Mucosa of descending colon (tissue), 3 donors: Measurements from ENCODE around the gene PDE1A. TPM values are rescaled to one million over a fixed set of nuclear protein-coding genes. Genes with fewer than 3 reads are reported as not detected.

Source experiments
- ATAC-seq: fragments of 200-7000 bp; cut with Tn5 transposase; one replicate; pipeline ENCODE4 v1.9.1; 2020; ENCODE audit warnings: mild to moderate bottlenecking, moderate library complexity
- DNase-seq, 3 donors: peaks; one replicate each; pipeline ENCODE4 v3.0.0-alpha.2; 2020
- H3K36me3 ChIP-seq: fragments of 200-600 bp; one replicate; pipeline ENCODE4 v1.8.0; 2021; ENCODE audit warnings: low read depth, mild to moderate bottlenecking
- H3K4me1 ChIP-seq: fragments of 200-600 bp; one replicate; pipeline ENCODE4 v1.8.0; 2021; ENCODE audit warnings: low read depth, mild to moderate bottlenecking
- H3K4me3 ChIP-seq: fragments of 200-600 bp; one replicate; pipeline ENCODE4 v1.8.0; 2021; ENCODE audit warnings: mild to moderate bottlenecking
- H3K9me3 ChIP-seq: fragments of 200-600 bp; one replicate; pipeline ENCODE4 v1.8.0; 2021; ENCODE audit warnings: mild to moderate bottlenecking
- CTCF ChIP-seq: fragments of 200-600 bp; IDR thresholded peaks from one replicate; pipeline ENCODE4 v1.8.0; 2022; ENCODE audit warnings: antibody characterized with exemption, mild to moderate bottlenecking
- intact Hi-C, 2 donors: fragments of 100-400 bp; cut with DNase I in 1 of 2; cut with micrococcal nuclease in 1 of 2; formaldehyde crosslinking; loops; one replicate each; pipeline versions ENCODE4 v1.11.0 to v1.11.1; 2022; cut with DNase I, micrococcal nuclease
- total RNA-seq, 3 donors: library from RNA; stranded (reverse); fragmentation: NEBNext Ultra II Directional in 2 of 3; extraction: Animal tissue kit (Norgen Biotek cat#: 25700) in 2 of 3; gene quantifications; one replicate each; pipeline versions ENCODE4 v1.2.1 to v1.2.4, GENCODE V29; 2021 to 2023
- donor health status: DM: no; HTN: no; CAD: no; lungs with moderate emphysema.
- donor health status: DM: no; HTN: no; CAD: no.
- donor health status: DM: no; HTN: yes; CAD: no.

PDE1A gene
- total RNA-seq, 3 donors from 2014 or later = 1.1 to 10.8 (median 3.9) TPM

DNA sequence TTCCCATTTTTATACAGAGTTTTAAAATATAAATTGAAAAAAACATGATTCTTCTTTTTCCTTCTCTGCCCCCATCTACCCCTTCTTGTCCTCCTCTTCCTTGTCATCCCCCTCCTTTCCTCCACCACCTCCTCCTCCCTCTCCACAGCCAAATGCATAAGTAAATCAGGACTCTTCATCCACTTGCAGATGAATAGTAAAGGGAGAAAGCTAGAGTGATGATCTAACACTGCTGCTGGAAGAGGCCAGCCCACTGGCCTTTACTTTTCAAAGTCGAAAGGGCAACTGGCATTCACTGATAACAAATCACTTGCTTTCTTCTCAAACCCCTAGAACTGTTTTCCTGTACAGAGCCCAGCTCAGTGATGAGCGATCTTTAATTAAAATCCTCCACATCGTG lies 205.8 kb downstream of the PDE1A start:
- TF ChIP-seq CTCF = no peak
- DNase-seq (no peak), ATAC-seq (no peak)
- intact Hi-C loops = no loop called here
- Histone ChIP-seq H3K36me3 (no peaks in the 10 kb centered on the region), H3K4me1 (no peaks in the 10 kb centered on the region), H3K9me3 (no peaks in the 10 kb centered on the region), H3K4me3 (no peak overlapping the region)

DNA sequence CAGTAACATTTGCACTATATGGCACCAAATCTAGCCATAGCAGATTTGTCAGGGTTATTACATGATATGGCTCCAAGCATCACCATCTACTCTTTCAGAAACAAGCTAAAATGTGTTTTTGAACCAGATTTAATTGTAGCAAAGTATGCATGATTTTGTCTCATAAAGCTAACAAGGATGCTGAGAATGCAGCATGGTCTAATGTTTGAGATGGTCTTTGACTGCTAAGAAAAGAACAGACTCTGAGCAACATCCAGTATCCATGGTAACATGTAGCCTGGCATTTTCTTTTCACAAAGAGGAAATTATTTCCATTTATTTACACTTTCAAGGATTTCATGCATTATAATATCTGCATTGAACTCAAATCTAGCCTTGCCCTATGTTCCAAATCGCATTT lies 206.5 kb downstream of the PDE1A start:
- Histone ChIP-seq H3K36me3 (no peaks in the 10 kb centered on the region), H3K4me3 (no peak overlapping the region), H3K9me3 (no peaks in the 10 kb centered on the region), H3K4me1 (no peaks in the 10 kb centered on the region)
- intact Hi-C loops = no loop called here
- TF ChIP-seq CTCF = no peak
- DNase-seq (no peak), ATAC-seq (no peak)

- intact Hi-C loops = no loop called here
- no peak for TF ChIP-seq CTCF
Measured at GRCh38 chr2:182210669-182211068, 216.2 kb downstream of the PDE1A start.

DNA sequence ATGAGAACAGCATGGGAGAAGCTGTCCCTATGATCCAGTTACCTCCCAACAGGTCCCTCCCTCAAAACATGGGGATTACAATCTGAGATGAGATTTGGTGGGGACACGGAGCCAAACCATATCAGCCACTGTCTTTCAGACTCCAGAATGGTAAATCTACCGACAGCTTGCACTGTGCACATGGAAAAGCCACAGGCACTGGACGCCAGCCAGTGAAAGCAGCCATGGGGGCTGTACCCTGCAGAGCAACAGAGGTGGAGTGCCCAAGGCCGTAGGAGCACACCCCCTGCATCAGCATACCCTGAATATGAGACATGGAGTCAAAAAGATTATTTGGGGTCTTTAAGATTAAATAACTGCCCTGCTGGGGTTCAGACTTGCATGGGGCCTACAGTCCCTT lies 218.4 kb downstream of the PDE1A start:
- ATAC-seq (no peak), DNase-seq (no peak)
- Histone ChIP-seq H3K9me3 (no peaks in the 10 kb centered on the region), H3K36me3 (no peaks in the 10 kb centered on the region), H3K4me1 (no peaks in the 10 kb centered on the region), H3K4me3 (no peak overlapping the region)
- intact Hi-C loops = no loop called here
- no peak for TF ChIP-seq CTCF

More at GRCh38 chr2:182210669-182211068, 216.2 kb downstream of the PDE1A start:
- Histone ChIP-seq H3K9me3 (no peaks in the 10 kb centered on the region), H3K4me3 (no peak overlapping the region), H3K4me1 (no peaks in the 10 kb centered on the region), H3K36me3 (no peaks in the 10 kb centered on the region)
- no peak for DNase-seq
- ATAC-seq = no peak

DNA sequence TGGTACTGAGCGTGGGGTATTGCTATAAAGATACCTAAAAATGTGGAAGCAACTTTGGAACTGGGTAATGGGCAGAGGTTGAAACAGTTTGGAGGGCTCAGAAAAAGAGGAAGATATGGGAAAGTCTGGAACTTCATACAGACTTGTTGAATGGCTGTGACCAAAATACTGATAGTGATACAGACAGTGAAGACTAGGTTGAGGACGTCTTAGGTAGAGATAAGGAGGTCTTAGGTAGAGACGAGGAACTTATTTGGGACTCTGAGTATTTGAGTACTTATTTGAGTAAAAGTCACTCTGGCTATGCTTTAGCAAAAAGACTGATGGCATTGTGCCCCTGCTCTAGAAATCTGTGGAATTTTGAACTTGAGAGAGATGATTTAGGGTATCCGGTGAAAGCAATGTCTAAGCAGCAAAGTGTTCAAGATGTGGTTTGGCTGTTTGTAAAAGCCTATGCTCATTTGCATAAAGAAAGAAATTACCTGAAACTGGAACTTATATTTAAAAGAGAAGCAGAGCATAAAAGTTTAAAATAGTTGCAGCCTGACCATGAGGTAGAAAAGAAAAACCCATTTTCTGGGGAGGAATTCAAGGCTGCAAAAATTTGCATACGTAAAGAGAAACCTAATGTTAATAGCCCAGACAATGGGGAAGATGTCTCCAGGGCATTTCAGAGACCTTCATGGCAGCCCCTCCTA lies 219.6 kb downstream of the PDE1A start:
- no peaks in the 10 kb centered on the region for H3K36me3 ChIP-seq
- no peak for TF ChIP-seq CTCF
- H3K9me3 ChIP-seq = no peaks in the 10 kb centered on the region
- intact Hi-C loops = no loop called here
- no peak for ATAC-seq
- DNase-seq = no peak
- no peaks in the 10 kb centered on the region for H3K4me1 ChIP-seq
- H3K4me3 ChIP-seq = no peak overlapping the region

DNA sequence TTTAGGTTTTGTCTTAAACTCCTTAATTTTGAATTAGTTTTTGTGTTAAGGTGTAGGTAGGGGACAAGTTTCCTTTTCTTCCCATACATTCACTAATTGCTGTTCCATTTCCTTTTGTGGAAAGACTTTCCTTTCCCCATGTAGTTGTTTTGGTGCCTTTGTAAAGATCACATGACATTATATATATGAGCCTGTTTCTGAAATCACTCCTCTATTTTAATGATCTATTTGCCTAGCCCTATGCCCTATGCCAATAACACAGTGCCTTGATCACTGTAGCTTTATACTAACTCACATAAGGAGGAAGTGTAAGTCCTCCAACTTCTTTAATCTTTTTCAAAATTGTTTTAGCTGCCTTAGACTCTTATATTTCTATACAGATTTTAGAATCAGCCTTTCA lies 229.3 kb downstream of the PDE1A start:
- no peaks in the 10 kb centered on the region for H3K9me3 ChIP-seq
- H3K36me3 ChIP-seq = no peaks in the 10 kb centered on the region
- ATAC-seq (peak; percentile 54), DNase-seq (no peak)
- no peak overlapping the region for H3K4me3 ChIP-seq
- H3K4me1 ChIP-seq = no peaks in the 10 kb centered on the region
- intact Hi-C loops = no loop called here
- no peak for TF ChIP-seq CTCF
